Gastroesophageal sphincter (tissue), 3 donors: ENCODE results near the gene RPTOR.

Source experiments
- POLR2AphosphoS5 ChIP-seq: sonication (generic); formaldehyde crosslinking; IDR thresholded peaks from one replicate; pipeline ENCODE4 v1.6.1; 2017; ENCODE audit warnings: antibody characterized with exemption
- TF ChIP-seq, protein P1 (sequence below), 4 experiments: fragments of 200-600 bp in 2 of 4; fragments of 450-650 bp in 2 of 4; sonication (generic) in 1 of 4; IDR thresholded peaks; one replicate each; pipeline ENCODE4 v1.5.1; 2017 to 2019; ENCODE audit warnings: antibody characterized with exemption in 4 of 4, mild to moderate bottlenecking in 2 of 4, moderate library complexity in 2 of 4

GRCh38 chr17:80922580-80923160, 378.0 kb downstream of the RPTOR start:
- TF ChIP-seq, protein P1, sequence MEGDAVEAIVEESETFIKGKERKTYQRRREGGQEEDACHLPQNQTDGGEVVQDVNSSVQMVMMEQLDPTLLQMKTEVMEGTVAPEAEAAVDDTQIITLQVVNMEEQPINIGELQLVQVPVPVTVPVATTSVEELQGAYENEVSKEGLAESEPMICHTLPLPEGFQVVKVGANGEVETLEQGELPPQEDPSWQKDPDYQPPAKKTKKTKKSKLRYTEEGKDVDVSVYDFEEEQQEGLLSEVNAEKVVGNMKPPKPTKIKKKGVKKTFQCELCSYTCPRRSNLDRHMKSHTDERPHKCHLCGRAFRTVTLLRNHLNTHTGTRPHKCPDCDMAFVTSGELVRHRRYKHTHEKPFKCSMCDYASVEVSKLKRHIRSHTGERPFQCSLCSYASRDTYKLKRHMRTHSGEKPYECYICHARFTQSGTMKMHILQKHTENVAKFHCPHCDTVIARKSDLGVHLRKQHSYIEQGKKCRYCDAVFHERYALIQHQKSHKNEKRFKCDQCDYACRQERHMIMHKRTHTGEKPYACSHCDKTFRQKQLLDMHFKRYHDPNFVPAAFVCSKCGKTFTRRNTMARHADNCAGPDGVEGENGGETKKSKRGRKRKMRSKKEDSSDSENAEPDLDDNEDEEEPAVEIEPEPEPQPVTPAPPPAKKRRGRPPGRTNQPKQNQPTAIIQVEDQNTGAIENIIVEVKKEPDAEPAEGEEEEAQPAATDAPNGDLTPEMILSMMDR (IDR thresholded peaks at IDR 0.05), result no peak
- no peak for TF ChIP-seq POLR2AphosphoS5
